Liver (tissue), 9 donors: ENCODE measurements around the gene OR6X1. TPM values are rescaled to one million over a fixed set of nuclear protein-coding genes. Genes with fewer than 3 reads are reported as not detected.

ENCODE experiments used
- DNase-seq: peaks from one replicate; pipeline ENCODE4 v3.0.0-alpha.2; 2017; ENCODE audit warnings: low spot score
- H3K27ac ChIP-seq, 2 donors: one replicate each; pipeline ENCODE4 v1.7.0; 2013; ENCODE audit warnings: inconsistent platforms in 2 of 2, low read length in 2 of 2, control low read depth in 1 of 2, low read depth in 1 of 2, mild to moderate bottlenecking in 1 of 2
- H3K27me3 ChIP-seq, 4 donors: one replicate each; pipeline versions ENCODE4 v1.6.1 to v1.7.0; 2013; ENCODE audit warnings: low read length in 3 of 4, inconsistent platforms in 1 of 4, mild to moderate bottlenecking in 1 of 4, moderate library complexity in 1 of 4; ENCODE audit not compliant: control insufficient read depth in 4 of 4, insufficient read depth in 4 of 4
- H3K36me3 ChIP-seq, 4 donors: one replicate each; pipeline versions ENCODE4 v1.6.1 to v1.7.0; 2013; ENCODE audit warnings: low read length in 3 of 4, mild to moderate bottlenecking in 3 of 4, low read depth in 1 of 4, moderate library complexity in 1 of 4; ENCODE audit not compliant: control insufficient read depth in 4 of 4, insufficient read depth in 3 of 4
- H3K4me1 ChIP-seq, 4 donors: one replicate each; pipeline versions ENCODE4 v1.6.1 to v1.7.0; 2013; ENCODE audit warnings: low read length in 3 of 4, mild to moderate bottlenecking in 3 of 4, moderate library complexity in 1 of 4; ENCODE audit not compliant: control insufficient read depth in 4 of 4, insufficient read depth in 4 of 4
- H3K4me3 ChIP-seq, 3 donors: one replicate each; pipeline versions ENCODE4 v1.6.1 to v1.7.0; 2013; ENCODE audit warnings: low read length in 3 of 3, control low read depth in 1 of 3, low read depth in 1 of 3, mild to moderate bottlenecking in 1 of 3
- H3K9ac ChIP-seq, 2 donors: one replicate each; pipeline ENCODE4 v1.7.0; 2013; ENCODE audit warnings: low read length in 2 of 2, mild to moderate bottlenecking in 2 of 2, moderate library complexity in 2 of 2, control low read depth in 1 of 2, low read depth in 1 of 2
- H3K9me3 ChIP-seq, 4 donors: one replicate each; pipeline versions ENCODE4 v1.6.1 to v1.7.0; 2013; ENCODE audit warnings: low read length in 3 of 4; ENCODE audit not compliant: control insufficient read depth in 4 of 4
- ATF3 ChIP-seq: IDR thresholded peaks from 2 replicates; pipeline ENCODE4 v1.6.1; 2016; ENCODE audit warnings: antibody characterized with exemption
- EGR1 ChIP-seq, 2 donors: IDR thresholded peaks; 2 replicates each; pipeline ENCODE4 v1.6.1; 2016 to 2018; ENCODE audit warnings: antibody characterized with exemption in 2 of 2, low read depth in 2 of 2
- FOXA1 ChIP-seq: IDR thresholded peaks from 2 replicates; pipeline ENCODE4 v1.6.1; 2016; ENCODE audit warnings: antibody characterized with exemption
- FOXA2 ChIP-seq: IDR thresholded peaks from 2 replicates; pipeline ENCODE4 v1.6.1; 2016; ENCODE audit warnings: antibody characterized with exemption
- GABPA ChIP-seq, 2 donors: IDR thresholded peaks in 1 of 2; conservative IDR thresholded peaks in 1 of 2; 2 replicates each; pipeline ENCODE4 v1.6.1; 2016; ENCODE audit warnings: antibody characterized with exemption in 2 of 2, mild to moderate bottlenecking in 1 of 2, moderate library complexity in 1 of 2
- HNF4A ChIP-seq, 2 donors: conservative IDR thresholded peaks; 2 replicates each; pipeline ENCODE4 v1.6.1; 2016; ENCODE audit warnings: antibody characterized with exemption in 2 of 2, mild to moderate bottlenecking in 2 of 2
- JUND ChIP-seq, 2 donors: IDR thresholded peaks; 2 replicates each; pipeline ENCODE4 v1.6.1; 2016; ENCODE audit warnings: antibody characterized with exemption in 2 of 2
- MAX ChIP-seq: IDR thresholded peaks from 2 replicates; pipeline ENCODE4 v1.6.1; 2016; ENCODE audit warnings: antibody characterized with exemption
- NR2F2 ChIP-seq: IDR thresholded peaks from 2 replicates; pipeline ENCODE4 v1.6.1; 2016; ENCODE audit warnings: antibody characterized with exemption
- REST ChIP-seq: IDR thresholded peaks from 2 replicates; pipeline ENCODE4 v1.6.1; 2016; ENCODE audit warnings: antibody characterized with exemption, mild to moderate bottlenecking
- SP1 ChIP-seq: IDR thresholded peaks from 2 replicates; pipeline ENCODE4 v1.6.1; 2018; ENCODE audit warnings: antibody characterized with exemption, mild to moderate bottlenecking
- TAF1 ChIP-seq: conservative IDR thresholded peaks from 2 replicates; pipeline ENCODE4 v1.6.1; 2016; ENCODE audit warnings: antibody characterized with exemption, mild to moderate bottlenecking
- WGBS: extraction: QIAGEN DNeasy Blood & Tissue Kit; methylation state at CpG from one replicate; pipeline ENCODE4 v1.1.7; 2013; 5-methylcytosine and 5-hydroxymethylcytosine counted together
- polyA plus RNA-seq, 2 donors: library from polyadenylated mRNA; stranded (reverse) in 1 of 2; unstranded in 1 of 2; fragments of 200-250 nt in 1 of 2; fragments of >200 nt in 1 of 2; fragmentation: Nextera tagmentation in 1 of 2; extraction: Ambion mirVana in 1 of 2; gene quantifications; one replicate each; pipeline versions ENCODE4 v1.2.1 to v1.2.3, GENCODE V29; 2013 to 2015
- total RNA-seq, 2 donors: library from RNA; depleted of rRNA; stranded (reverse); fragments of >200 nt; gene quantifications; one replicate each; pipeline ENCODE4 v1.2.3, GENCODE V29; 2014
- TF ChIP-seq, protein P1 (sequence below): IDR thresholded peaks from 2 replicates; pipeline ENCODE4 v1.6.1; 2016; ENCODE audit warnings: antibody characterized with exemption
- TF ChIP-seq, protein P2 (sequence below): fragments of 150-350 bp; IDR thresholded peaks from 2 replicates; pipeline ENCODE4 v1.5.1; 2017; ENCODE audit warnings: improper control_type of control experiment, low read depth, low read length; ENCODE audit not compliant: missing input control
- donor health status: healthy.
- donor health status: healthy.
- donor health status: healthy.
- donor health status: healthy.
- donor health status: healthy.

Gene OR6X1
- total and polyA plus RNA-seq, 4 donors, result not detected

- Histone ChIP-seq H3K27me3 (no peaks in the 10 kb centered on the region), H3K27ac (no peak overlapping the region), H3K4me1 (peaks cover 2 to 8% (median 4%) of the 10 kb centered on the region in 4 donors), H3K9ac (no peak overlapping the region), H3K36me3 (no peaks in the 10 kb centered on the region), H3K4me3 (no peak overlapping the region), H3K9me3 (no peaks in the 10 kb centered on the region)
- TF ChIP-seq, protein P1, sequence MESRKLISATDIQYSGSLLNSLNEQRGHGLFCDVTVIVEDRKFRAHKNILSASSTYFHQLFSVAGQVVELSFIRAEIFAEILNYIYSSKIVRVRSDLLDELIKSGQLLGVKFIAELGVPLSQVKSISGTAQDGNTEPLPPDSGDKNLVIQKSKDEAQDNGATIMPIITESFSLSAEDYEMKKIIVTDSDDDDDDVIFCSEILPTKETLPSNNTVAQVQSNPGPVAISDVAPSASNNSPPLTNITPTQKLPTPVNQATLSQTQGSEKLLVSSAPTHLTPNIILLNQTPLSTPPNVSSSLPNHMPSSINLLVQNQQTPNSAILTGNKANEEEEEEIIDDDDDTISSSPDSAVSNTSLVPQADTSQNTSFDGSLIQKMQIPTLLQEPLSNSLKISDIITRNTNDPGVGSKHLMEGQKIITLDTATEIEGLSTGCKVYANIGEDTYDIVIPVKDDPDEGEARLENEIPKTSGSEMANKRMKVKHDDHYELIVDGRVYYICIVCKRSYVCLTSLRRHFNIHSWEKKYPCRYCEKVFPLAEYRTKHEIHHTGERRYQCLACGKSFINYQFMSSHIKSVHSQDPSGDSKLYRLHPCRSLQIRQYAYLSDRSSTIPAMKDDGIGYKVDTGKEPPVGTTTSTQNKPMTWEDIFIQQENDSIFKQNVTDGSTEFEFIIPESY, result no peak
- TF ChIP-seq JUND (IDR thresholded peaks at IDR 0.05), result no peak
- no peak for TF ChIP-seq NR2F2
- TF ChIP-seq, protein P2, sequence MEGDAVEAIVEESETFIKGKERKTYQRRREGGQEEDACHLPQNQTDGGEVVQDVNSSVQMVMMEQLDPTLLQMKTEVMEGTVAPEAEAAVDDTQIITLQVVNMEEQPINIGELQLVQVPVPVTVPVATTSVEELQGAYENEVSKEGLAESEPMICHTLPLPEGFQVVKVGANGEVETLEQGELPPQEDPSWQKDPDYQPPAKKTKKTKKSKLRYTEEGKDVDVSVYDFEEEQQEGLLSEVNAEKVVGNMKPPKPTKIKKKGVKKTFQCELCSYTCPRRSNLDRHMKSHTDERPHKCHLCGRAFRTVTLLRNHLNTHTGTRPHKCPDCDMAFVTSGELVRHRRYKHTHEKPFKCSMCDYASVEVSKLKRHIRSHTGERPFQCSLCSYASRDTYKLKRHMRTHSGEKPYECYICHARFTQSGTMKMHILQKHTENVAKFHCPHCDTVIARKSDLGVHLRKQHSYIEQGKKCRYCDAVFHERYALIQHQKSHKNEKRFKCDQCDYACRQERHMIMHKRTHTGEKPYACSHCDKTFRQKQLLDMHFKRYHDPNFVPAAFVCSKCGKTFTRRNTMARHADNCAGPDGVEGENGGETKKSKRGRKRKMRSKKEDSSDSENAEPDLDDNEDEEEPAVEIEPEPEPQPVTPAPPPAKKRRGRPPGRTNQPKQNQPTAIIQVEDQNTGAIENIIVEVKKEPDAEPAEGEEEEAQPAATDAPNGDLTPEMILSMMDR, result no peak
- TF ChIP-seq SP1, result no peak
- TF ChIP-seq HNF4A (conservative IDR thresholded peaks at IDR 0.05), result no peak
- TF ChIP-seq ATF3, result no peak
- TF ChIP-seq FOXA1, result no peak
- TF ChIP-seq EGR1 (IDR thresholded peaks at IDR 0.05; ENCODE audit: low read depth in 2 of 2), result no peak
- TF ChIP-seq MAX, result no peak
- no peak for TF ChIP-seq REST
- no peak for TF ChIP-seq TAF1
- TF ChIP-seq GABPA (IDR thresholded peaks at IDR 0.05 in 1 of 2, conservative IDR thresholded peaks at IDR 0.05 in 1 of 2), result no peak
- DNase-seq, result no peak
- WGBS, result 83% methylated on average over 4 of the region's 4 CpGs
Measured at GRCh38 chr11:123797114-123797513, 42.8 kb upstream of the OR6X1 start.

- no peak overlapping the region for H3K27ac ChIP-seq
- H3K36me3 ChIP-seq, result no peaks in the 10 kb centered on the region
- WGBS, result 93% methylated on average over 1 of the region's 1 CpG
- TF ChIP-seq, protein P1, result no peak
- TF ChIP-seq FOXA2 (no peak), JUND (IDR thresholded peaks at IDR 0.05) (no peak), GABPA (IDR thresholded peaks at IDR 0.05 in 1 of 2, conservative IDR thresholded peaks at IDR 0.05 in 1 of 2) (no peak), FOXA1 (no peak)
- no peak for DNase-seq
- H3K4me1 ChIP-seq, result peaks cover 2 to 8% (median 4%) of the 10 kb centered on the region in 4 donors
- H3K4me3 ChIP-seq, result no peak overlapping the region
- H3K9ac ChIP-seq, result no peak overlapping the region
- H3K27me3 ChIP-seq, result no peaks in the 10 kb centered on the region
- no peaks in the 10 kb centered on the region for H3K9me3 ChIP-seq
Measured at GRCh38 chr11:123796226-123796625, 41.9 kb upstream of the OR6X1 start.
